ENCODE results near the gene AUTS2.

DNA sequence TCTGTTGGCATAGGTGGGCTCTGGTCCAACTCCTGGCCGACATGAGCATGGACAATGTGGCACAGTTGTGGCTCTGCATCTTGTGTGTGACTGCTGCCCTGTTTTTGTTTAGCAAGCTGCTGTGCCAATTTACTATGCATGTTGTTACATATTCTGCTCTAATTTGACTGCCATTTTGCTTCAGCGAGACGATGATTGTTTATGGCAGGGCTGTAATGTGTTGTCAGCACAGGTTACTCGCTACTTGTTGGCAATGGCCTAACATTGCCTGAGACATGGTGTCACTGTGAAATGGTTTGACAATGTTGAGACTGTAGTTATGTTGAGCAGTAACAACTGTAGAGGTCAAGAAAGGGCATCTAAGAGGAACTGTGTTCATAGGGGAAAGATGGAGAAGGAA is 659.6 kb downstream of the AUTS2 start:
- TF ChIP-seq EZH2 (IDR thresholded peaks at IDR 0.05; ENCODE audit: insufficient read depth, poor library complexity, severe bottlenecking) (no peak), EZH2phosphoT487 (IDR thresholded peaks at IDR 0.05; ENCODE audit: insufficient read depth, low read depth) (no peak)

All from GM23248 (cell line).